ENCODE data around the gene C5orf34. TPM values are rescaled to one million over a fixed set of nuclear protein-coding genes. Genes with fewer than 3 reads are reported as not detected.

The C5orf34 gene
- total RNA-seq, 4 donors from 2014 or later: 0.29 to 7.7 (median 2.3) TPM

DNA sequence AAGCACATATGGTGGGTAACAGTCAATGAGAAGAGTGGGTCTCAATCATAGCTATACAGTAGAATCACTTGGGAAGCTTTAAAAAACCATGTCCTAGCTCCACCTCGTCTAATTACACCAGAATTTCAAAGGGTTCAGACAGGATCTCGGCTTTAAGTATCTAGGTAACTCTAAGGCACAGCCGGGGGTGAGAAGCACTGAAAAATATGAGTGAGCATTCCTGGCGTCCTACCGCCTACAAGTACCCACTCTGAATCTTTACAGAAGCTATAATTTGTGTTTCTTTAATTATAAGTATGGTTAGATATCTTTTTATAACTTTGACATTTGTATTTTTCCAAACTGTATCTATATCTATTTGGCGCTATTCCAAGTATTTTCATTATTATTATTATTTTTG is 25.8 kb upstream of the C5orf34 start:
- intact Hi-C loops (cut with DNase I; ENCODE audit: low total_unique reads): no loop called here
- Histone ChIP-seq H3K4me3 (no peak overlapping the region), H3K27ac (no peak overlapping the region), H3K9me3 (no peaks in the 10 kb centered on the region), H3K36me3 (no peaks in the 10 kb centered on the region), H3K27me3 (no peaks in the 10 kb centered on the region), H3K4me1 (no peaks in the 10 kb centered on the region)
- TF ChIP-seq, protein P1, sequence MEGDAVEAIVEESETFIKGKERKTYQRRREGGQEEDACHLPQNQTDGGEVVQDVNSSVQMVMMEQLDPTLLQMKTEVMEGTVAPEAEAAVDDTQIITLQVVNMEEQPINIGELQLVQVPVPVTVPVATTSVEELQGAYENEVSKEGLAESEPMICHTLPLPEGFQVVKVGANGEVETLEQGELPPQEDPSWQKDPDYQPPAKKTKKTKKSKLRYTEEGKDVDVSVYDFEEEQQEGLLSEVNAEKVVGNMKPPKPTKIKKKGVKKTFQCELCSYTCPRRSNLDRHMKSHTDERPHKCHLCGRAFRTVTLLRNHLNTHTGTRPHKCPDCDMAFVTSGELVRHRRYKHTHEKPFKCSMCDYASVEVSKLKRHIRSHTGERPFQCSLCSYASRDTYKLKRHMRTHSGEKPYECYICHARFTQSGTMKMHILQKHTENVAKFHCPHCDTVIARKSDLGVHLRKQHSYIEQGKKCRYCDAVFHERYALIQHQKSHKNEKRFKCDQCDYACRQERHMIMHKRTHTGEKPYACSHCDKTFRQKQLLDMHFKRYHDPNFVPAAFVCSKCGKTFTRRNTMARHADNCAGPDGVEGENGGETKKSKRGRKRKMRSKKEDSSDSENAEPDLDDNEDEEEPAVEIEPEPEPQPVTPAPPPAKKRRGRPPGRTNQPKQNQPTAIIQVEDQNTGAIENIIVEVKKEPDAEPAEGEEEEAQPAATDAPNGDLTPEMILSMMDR (IDR thresholded peaks at IDR 0.05): no peak
- no peak for TF ChIP-seq POLR2A (IDR thresholded peaks at IDR 0.05)
- DNase-seq: no peak

DNA sequence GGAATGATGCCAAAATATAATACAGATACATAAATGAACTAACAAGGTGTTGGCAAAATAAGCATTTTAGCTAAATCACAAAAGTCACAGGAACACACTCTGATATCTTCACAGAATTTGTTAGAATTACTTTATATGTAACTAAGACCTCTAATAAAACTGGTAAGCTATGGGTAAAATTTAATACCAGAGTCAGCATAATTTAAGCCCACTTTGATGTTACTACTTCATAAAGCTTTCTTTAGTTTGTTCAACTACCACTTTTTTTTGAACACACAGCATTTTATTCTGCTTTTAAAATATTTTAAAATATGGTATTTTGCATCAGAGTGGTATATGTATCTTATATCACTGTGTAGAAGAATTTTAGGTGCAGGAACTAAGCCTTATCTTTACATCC is 22.0 kb upstream of the C5orf34 start:
- Histone ChIP-seq H3K4me1 (no peaks in the 10 kb centered on the region), H3K36me3 (no peaks in the 10 kb centered on the region), H3K27ac (no peak overlapping the region), H3K27me3 (no peaks in the 10 kb centered on the region), H3K4me3 (no peak overlapping the region), H3K9me3 (no peaks in the 10 kb centered on the region)
- DNase-seq: no peak
- TF ChIP-seq, protein P1 (IDR thresholded peaks at IDR 0.05): no peak
- TF ChIP-seq POLR2A (IDR thresholded peaks at IDR 0.05): no peak
- intact Hi-C loops (cut with DNase I; ENCODE audit: low total_unique reads): no loop called here

DNA sequence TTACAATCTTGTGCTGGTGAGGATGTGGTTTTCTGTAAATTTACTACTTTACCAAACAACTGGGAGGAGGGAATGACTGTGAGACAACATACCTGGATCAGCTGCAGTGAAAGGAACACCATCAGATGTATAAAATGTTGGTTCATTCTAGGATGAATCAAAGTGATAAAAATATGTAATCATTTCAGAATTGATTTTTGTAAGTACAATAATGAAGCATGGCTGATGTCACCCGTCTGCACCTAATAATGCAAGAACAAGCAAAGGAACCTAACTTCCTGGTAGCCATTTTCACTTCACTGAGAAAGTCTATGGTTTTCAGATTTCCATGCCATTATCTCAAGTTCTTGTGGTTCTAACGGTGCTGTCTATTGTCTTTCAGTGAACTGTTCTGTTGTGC is 18.7 kb upstream of the C5orf34 start:
- DNase-seq: no peak
- Histone ChIP-seq H3K9me3 (no peaks in the 10 kb centered on the region), H3K36me3 (no peaks in the 10 kb centered on the region), H3K27ac (no peak overlapping the region), H3K27me3 (no peaks in the 10 kb centered on the region), H3K4me3 (no peak overlapping the region), H3K4me1 (no peaks in the 10 kb centered on the region)
- intact Hi-C loops (cut with DNase I; ENCODE audit: low total_unique reads): no loop called here
- TF ChIP-seq, protein P1 (IDR thresholded peaks at IDR 0.05): no peak
- TF ChIP-seq POLR2A (IDR thresholded peaks at IDR 0.05): no peak

DNA sequence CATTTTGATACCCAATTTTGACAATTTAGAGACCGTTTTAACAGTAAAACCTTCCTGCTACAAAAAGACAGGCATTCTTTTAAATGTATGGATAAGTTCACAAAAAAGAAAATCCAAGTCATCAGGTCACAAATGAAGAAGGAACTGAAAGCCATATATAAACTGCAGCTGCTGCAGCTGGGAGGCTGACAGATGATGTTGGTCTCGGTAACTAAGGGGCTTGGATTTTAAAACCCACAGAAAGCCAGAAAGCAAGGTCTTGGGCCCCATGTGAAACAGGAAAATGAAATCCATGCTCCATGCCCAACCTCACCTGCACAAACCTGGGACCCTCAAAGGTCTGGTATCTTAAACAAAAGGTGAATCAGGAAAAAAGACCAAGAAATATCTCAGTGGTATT is 15.7 kb upstream of the C5orf34 start:
- no peaks in the 10 kb centered on the region for H3K36me3 ChIP-seq
- no peak for DNase-seq
- intact Hi-C loops (cut with DNase I; ENCODE audit: low total_unique reads): no loop called here
- H3K9me3 ChIP-seq: no peaks in the 10 kb centered on the region
- TF ChIP-seq POLR2A (IDR thresholded peaks at IDR 0.05): no peak
- TF ChIP-seq, protein P1 (IDR thresholded peaks at IDR 0.05): no peak
- H3K4me3 ChIP-seq: no peak overlapping the region
- no peaks in the 10 kb centered on the region for H3K4me1 ChIP-seq
- no peaks in the 10 kb centered on the region for H3K27me3 ChIP-seq
- no peak overlapping the region for H3K27ac ChIP-seq

DNA sequence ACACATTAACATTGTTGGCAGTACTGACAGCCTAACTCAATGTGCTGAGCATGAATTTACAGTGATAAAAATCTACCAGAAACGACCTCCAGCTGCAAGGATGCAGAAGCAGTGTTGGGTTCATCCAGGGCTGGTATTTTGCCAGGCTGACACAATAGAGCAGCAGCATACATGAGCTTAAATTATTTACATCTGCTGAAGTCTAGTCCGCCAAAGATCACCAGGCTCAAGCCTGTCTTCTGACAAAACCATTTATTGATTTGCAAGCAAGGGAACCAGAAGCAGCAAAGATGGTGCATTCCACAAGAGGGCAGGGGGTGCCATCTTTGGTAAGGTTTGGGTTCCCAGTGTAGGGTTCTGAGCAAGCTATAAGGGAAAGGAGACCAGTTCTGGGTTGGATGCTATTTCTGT is 8.7 kb upstream of the C5orf34 start:
- no peaks in the 10 kb centered on the region for H3K27me3 ChIP-seq
- no peak overlapping the region for H3K4me3 ChIP-seq
- intact Hi-C loops (cut with DNase I; ENCODE audit: low total_unique reads): no loop called here
- DNase-seq: no peak
- no peak overlapping the region for H3K27ac ChIP-seq
- H3K4me1 ChIP-seq: no peaks in the 10 kb centered on the region
- TF ChIP-seq POLR2A (IDR thresholded peaks at IDR 0.05): no peak
- TF ChIP-seq, protein P1 (IDR thresholded peaks at IDR 0.05): no peak
- no peaks in the 10 kb centered on the region for H3K36me3 ChIP-seq
- H3K9me3 ChIP-seq: no peaks in the 10 kb centered on the region
